NAMALWA (cell line): ENCODE measurements around the gene EEIG1.

Source experiments
- DNase-seq: peaks from one replicate; pipeline ENCODE4 v3.0.0-alpha.2; 2015; ENCODE audit warnings: low spot score

Gene EEIG1

GRCh38 chr9:127959841-127960409, 20.9 kb downstream of the EEIG1 start:
- DNase-seq = no peak

GRCh38 chr9:127959398-127959797, 21.4 kb downstream of the EEIG1 start:
- DNase-seq = no peak

GRCh38 chr9:127958728-127959127, 22.1 kb downstream of the EEIG1 start:
- no peak for DNase-seq

- DNase-seq = peak; percentile 86
These were observed 25.3 kb downstream of the EEIG1 start for GRCh38 chr9:127955294-127956015.

GRCh38 chr9:127954831-127955293, 25.9 kb downstream of the EEIG1 start:
- no peak for DNase-seq

- DNase-seq = no peak
These were observed 26.9 kb downstream of the EEIG1 start for GRCh38 chr9:127953768-127954505.

GRCh38 chr9:127953154-127953553, 27.6 kb downstream of the EEIG1 start:
- no peak for DNase-seq

GRCh38 chr9:127950513-127951289, 30.1 kb downstream of the EEIG1 start:
- DNase-seq = no peak

- DNase-seq = no peak
These were observed 30.8 kb downstream of the EEIG1 start for GRCh38 chr9:127949827-127950512.

- DNase-seq = no peak
These were observed 32.7 kb downstream of the EEIG1 start for GRCh38 chr9:127947841-127948710.

- no peak for DNase-seq
These were observed 34.1 kb downstream of the EEIG1 start for GRCh38 chr9:127946728-127947127.

- DNase-seq = no peak
These were observed 34.8 kb downstream of the EEIG1 start for GRCh38 chr9:127945942-127946341.

- no peak for DNase-seq
These were observed 35.5 kb downstream of the EEIG1 start for GRCh38 chr9:127945338-127945737.

GRCh38 chr9:127944586-127945218, 36.1 kb downstream of the EEIG1 start:
- DNase-seq = no peak

- DNase-seq = peak; percentile 83
These were observed 37.1 kb downstream of the EEIG1 start for GRCh38 chr9:127943731-127944144.

- no peak for DNase-seq
These were observed 37.7 kb downstream of the EEIG1 start for GRCh38 chr9:127943011-127943662.

- DNase-seq = peak; percentile 76
These were observed 38.4 kb downstream of the EEIG1 start for GRCh38 chr9:127942216-127943010.

- DNase-seq = no peak
These were observed 38.9 kb downstream of the EEIG1 start for GRCh38 chr9:127941961-127942215.
